ENCODE measurements around the gene H1-8. TPM values are rescaled to one million over a fixed set of nuclear protein-coding genes. Genes with fewer than 3 reads are reported as not detected.
"Not testable (repeated sequence)": the region's sequence is repeated elsewhere in the genome, so short reads cannot be mapped to it uniquely, and the experiment has no call there.

The H1-8 gene
- total RNA-seq, 4 donors from 2014 or later: not detected

GRCh38 chr3:129514563-129514962 lies 28.4 kb upstream of the H1-8 start:
- intact Hi-C loops (cut with DNase I; ENCODE audit: low total_unique reads): no loop called here
- H3K4me3 ChIP-seq (ENCODE audit: low read depth, poor library complexity, severe bottlenecking): no peak overlapping the region
- DNase-seq (ENCODE audit: low spot score in 2 of 2): no peak
- no peak for TF ChIP-seq CTCF (IDR thresholded peaks at IDR 0.05)
- TF ChIP-seq POLR2A (IDR thresholded peaks at IDR 0.05): no peak
- WGBS, 2 donors: 91 to 95% methylated on average over 6 of the region's 6 CpGs

- 92 to 94% methylated on average over 12 to 19 of the region's 25 CpGs for WGBS, 2 donors
- intact Hi-C loops (cut with DNase I; ENCODE audit: low total_unique reads); H3K4me3 ChIP-seq (ENCODE audit: low read depth, poor library complexity, severe bottlenecking); DNase-seq (ENCODE audit: low spot score in 2 of 2): not testable (repeated sequence)
Observed at GRCh38 chr3:129515108-129515820, 27.7 kb upstream of the H1-8 start.

- DNase-seq (ENCODE audit: low spot score in 2 of 2); intact Hi-C loops (cut with DNase I; ENCODE audit: low total_unique reads); H3K4me3 ChIP-seq (ENCODE audit: low read depth, poor library complexity, severe bottlenecking): not testable (repeated sequence)
- WGBS, 2 donors: 87 to 93% methylated on average over 5 to 7 of the region's 7 CpGs
Observed at GRCh38 chr3:129515821-129516432, 27.0 kb upstream of the H1-8 start.

- intact Hi-C loops (cut with DNase I; ENCODE audit: low total_unique reads): no loop called here
- DNase-seq (ENCODE audit: low spot score in 2 of 2): no peak
- 83 to 85% methylated on average over 7 of the region's 7 CpGs for WGBS, 2 donors
- H3K4me3 ChIP-seq (ENCODE audit: low read depth, poor library complexity, severe bottlenecking): no peak overlapping the region
- TF ChIP-seq CTCF (IDR thresholded peaks at IDR 0.05) (no peak), POLR2A (IDR thresholded peaks at IDR 0.05) (no peak)
Observed at GRCh38 chr3:129517516-129517915, 25.5 kb upstream of the H1-8 start.

- 64 to 94% methylated on average over 6 of the region's 8 CpGs for WGBS, 2 donors
- no peak for DNase-seq (ENCODE audit: low spot score in 2 of 2)
- intact Hi-C loops (cut with DNase I; ENCODE audit: low total_unique reads): no loop called here
- no peak for TF ChIP-seq CTCF (IDR thresholded peaks at IDR 0.05)
- no peak for TF ChIP-seq POLR2A (IDR thresholded peaks at IDR 0.05)
- no peak overlapping the region for H3K4me3 ChIP-seq (ENCODE audit: low read depth, poor library complexity, severe bottlenecking)
Observed at GRCh38 chr3:129518038-129518561, 24.9 kb upstream of the H1-8 start.

- DNase-seq (ENCODE audit: low spot score in 2 of 2): no peak
- TF ChIP-seq CTCF (IDR thresholded peaks at IDR 0.05): no peak
- TF ChIP-seq POLR2A (IDR thresholded peaks at IDR 0.05): no peak
- no peak overlapping the region for H3K4me3 ChIP-seq (ENCODE audit: low read depth, poor library complexity, severe bottlenecking)
- WGBS, 2 donors: 80 to 94% methylated on average over 1 to 8 of the region's 8 CpGs
- intact Hi-C loops (cut with DNase I; ENCODE audit: low total_unique reads): no loop called here
Observed at GRCh38 chr3:129518581-129518980, 24.4 kb upstream of the H1-8 start.
